Neural cell (in vitro differentiated cells): ENCODE results near the gene FOXN1.

Source experiments
- CTCF ChIP-seq: fragments of 450-650 bp; IDR thresholded peaks from 2 replicates; pipeline ENCODE4 v1.5.1; 2014; ENCODE audit warnings: antibody characterized with exemption, mild to moderate bottlenecking, moderate library complexity; ENCODE audit not compliant: poor library complexity, severe bottlenecking
- POLR2AphosphoS5 ChIP-seq: IDR thresholded peaks from 2 replicates; pipeline ENCODE4 v1.6.1; 2012
- TAF1 ChIP-seq: IDR thresholded peaks from 2 replicates; pipeline ENCODE4 v1.6.1; 2012; ENCODE audit warnings: low read depth

- no peak for TF ChIP-seq CTCF
- TF ChIP-seq TAF1, result no peak
- TF ChIP-seq POLR2AphosphoS5, result no peak
Observed at GRCh38 chr17:28466001-28466400, 40.1 kb upstream of the FOXN1 start.
